Peyer's patch (tissue), 4 donors: ENCODE results near the gene RAP1GAP.

Experiments used
- POLR2A ChIP-seq, 2 donors: fragments of 450-650 bp; IDR thresholded peaks; one replicate each; pipeline ENCODE4 v1.5.1; 2017; ENCODE audit warnings: antibody characterized with exemption in 2 of 2, mild to moderate bottlenecking in 2 of 2, moderate library complexity in 2 of 2
- TF ChIP-seq, protein P1 (sequence below), 6 experiments: fragments of 450-650 bp in 4 of 6; fragments of 200-600 bp in 2 of 6; sonication (generic) in 1 of 6; IDR thresholded peaks; one replicate each; pipeline ENCODE4 v1.5.1; 2017 to 2019; ENCODE audit warnings: antibody characterized with exemption in 6 of 6, mild to moderate bottlenecking in 3 of 6, moderate library complexity in 1 of 6

DNA sequence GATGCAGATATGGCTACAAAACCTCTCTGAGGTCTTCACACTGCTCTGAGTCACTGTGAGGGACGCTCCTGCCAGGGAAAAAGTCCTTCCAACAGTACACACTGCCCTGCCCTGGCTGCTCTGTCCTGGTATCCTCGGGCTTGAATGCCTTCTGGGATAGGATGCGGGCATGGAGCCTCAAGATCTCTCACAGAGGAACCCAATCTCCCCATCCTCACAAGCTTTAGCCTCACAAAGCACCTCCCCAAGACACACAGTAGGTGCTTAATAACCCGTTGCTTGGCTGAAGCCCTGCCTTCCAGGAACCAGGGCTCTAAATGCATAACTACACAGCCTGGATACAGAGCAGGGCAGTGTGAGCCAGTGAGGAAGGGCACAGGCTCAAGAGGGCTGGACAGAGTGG lies 9.2 kb downstream of the RAP1GAP start:
- TF ChIP-seq, protein P1, sequence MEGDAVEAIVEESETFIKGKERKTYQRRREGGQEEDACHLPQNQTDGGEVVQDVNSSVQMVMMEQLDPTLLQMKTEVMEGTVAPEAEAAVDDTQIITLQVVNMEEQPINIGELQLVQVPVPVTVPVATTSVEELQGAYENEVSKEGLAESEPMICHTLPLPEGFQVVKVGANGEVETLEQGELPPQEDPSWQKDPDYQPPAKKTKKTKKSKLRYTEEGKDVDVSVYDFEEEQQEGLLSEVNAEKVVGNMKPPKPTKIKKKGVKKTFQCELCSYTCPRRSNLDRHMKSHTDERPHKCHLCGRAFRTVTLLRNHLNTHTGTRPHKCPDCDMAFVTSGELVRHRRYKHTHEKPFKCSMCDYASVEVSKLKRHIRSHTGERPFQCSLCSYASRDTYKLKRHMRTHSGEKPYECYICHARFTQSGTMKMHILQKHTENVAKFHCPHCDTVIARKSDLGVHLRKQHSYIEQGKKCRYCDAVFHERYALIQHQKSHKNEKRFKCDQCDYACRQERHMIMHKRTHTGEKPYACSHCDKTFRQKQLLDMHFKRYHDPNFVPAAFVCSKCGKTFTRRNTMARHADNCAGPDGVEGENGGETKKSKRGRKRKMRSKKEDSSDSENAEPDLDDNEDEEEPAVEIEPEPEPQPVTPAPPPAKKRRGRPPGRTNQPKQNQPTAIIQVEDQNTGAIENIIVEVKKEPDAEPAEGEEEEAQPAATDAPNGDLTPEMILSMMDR (IDR thresholded peaks at IDR 0.05): no peak
- no peak for TF ChIP-seq POLR2A (IDR thresholded peaks at IDR 0.05)
